D721Med (cell line): Measurements from ENCODE around the gene BAIAP2.

Source experiments
- DNase-seq: peaks from one replicate; pipeline ENCODE4 v3.0.0; 2011; ENCODE audit warnings: low spot score; ENCODE audit not compliant: insufficient read length
- FAIRE-seq: peaks from 2 replicates; lab custom pipeline; 2011; peaks lifted over from hg19 to GRCh38; lab: Jason Lieb, UNC
- TF ChIP-seq, protein P1 (sequence below): IDR thresholded peaks from 2 replicates; pipeline ENCODE4 v1.5.1; 2012; ENCODE audit warnings: mild to moderate bottlenecking, control low read depth; ENCODE audit not compliant: insufficient read depth; ENCODE audit errors: missing control alignments

BAIAP2 gene

GRCh38 chr17:81091774-81092517 lies 57.0 kb downstream of the BAIAP2 start:
- DNase-seq: no peak
- no peak for FAIRE-seq

DNA sequence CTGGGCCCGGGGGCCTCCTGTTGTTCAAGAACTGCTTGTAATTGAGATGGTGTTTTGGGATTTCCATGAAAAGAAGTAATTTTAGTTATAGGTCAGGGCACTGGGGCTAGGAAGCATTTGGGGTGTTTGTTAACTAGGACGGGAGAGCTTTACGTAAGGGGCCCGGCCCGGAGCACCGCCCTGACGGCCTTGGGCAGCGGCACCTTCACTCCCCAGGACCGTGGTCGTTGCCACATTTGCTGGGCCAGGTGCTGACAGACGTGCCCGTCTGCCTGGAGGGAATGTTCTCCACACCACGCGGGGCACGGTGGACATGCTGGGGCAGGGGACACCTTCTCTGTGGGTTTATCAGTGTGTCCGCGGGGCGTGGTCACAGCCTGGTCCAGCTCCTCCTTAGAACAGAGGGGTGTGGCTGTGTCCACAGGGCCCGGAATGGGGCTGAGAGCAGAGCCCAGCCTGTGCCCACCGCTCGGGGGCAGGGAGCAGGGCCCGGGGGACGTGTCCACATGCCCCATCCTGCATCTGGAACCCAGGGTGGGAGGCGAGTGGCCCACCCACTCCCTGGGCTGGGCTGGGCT lies 57.7 kb downstream of the BAIAP2 start:
- DNase-seq (no peak), FAIRE-seq (no peak)
- TF ChIP-seq, protein P1, sequence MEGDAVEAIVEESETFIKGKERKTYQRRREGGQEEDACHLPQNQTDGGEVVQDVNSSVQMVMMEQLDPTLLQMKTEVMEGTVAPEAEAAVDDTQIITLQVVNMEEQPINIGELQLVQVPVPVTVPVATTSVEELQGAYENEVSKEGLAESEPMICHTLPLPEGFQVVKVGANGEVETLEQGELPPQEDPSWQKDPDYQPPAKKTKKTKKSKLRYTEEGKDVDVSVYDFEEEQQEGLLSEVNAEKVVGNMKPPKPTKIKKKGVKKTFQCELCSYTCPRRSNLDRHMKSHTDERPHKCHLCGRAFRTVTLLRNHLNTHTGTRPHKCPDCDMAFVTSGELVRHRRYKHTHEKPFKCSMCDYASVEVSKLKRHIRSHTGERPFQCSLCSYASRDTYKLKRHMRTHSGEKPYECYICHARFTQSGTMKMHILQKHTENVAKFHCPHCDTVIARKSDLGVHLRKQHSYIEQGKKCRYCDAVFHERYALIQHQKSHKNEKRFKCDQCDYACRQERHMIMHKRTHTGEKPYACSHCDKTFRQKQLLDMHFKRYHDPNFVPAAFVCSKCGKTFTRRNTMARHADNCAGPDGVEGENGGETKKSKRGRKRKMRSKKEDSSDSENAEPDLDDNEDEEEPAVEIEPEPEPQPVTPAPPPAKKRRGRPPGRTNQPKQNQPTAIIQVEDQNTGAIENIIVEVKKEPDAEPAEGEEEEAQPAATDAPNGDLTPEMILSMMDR: no peak

More at GRCh38 chr17:81091774-81092517, 57.0 kb downstream of the BAIAP2 start:
- TF ChIP-seq, protein P1: no peak

GRCh38 chr17:81093619-81094508 lies 58.9 kb downstream of the BAIAP2 start:
- FAIRE-seq (no peak), DNase-seq (no peak)
- TF ChIP-seq, protein P1: no peak

DNA sequence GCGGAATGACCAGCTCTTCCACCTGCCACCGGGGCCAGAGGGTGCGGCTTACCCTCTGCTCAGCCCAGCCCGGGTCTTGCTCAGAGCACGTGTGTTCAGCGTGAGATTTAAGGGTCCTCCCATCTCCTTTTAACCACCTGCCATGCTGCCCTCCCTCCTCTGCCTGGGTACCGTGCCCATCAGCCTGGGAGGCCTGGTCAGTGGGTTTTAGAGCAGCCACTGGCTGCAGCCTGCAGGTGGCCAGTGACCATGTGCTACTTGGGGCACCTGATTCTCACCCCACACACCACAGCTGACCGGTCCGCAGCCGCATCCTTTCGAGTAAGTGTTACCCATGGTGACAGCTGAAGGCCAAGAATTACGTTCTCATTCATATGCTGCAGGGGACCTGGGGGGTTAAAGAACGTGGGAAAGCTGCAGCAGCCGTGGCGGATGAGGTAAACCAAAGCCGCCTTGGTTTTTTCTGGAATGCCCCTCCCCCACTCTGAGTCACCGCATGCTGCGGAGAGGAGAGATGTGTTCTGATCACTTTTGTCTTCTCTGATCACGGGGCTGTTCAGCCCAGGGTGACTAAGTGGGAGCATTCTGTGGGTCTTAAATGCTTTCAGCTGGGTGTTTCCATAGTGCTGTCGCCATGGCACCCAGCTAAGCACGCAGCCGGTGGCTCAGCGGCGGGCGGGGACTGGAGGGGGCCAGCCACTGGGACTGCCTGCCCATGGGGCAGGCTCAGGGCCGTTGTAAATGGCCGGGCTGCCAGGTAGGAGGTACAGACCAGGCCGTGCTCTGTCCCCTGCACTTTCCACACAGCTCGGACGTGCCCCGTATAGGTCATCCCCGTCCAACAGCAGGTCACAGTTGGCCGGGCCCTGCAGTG lies 59.8 kb downstream of the BAIAP2 start:
- TF ChIP-seq, protein P1: no peak
- DNase-seq: peak; percentile 96
- peak; percentile 16 for FAIRE-seq

DNA sequence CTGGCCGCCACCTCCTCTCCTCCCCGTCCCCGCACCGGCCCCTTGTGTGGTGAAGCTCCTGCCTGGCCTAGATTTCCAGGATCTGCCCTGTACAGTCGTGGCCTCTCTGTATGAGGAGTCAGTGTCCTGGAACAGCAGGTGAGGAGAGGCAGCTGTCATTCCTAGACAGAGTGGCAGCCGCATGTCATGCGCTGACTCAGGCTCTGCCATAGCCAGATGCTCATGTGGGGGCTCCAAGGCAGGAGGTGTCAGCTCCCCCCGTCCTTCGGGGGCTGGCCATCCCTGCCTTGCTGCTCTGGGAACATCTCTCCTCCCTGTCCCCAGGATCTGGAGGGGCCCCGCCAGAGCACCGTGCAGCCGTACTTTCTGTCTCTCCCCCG lies 60.4 kb downstream of the BAIAP2 start:
- DNase-seq (no peak), FAIRE-seq (no peak)

DNA sequence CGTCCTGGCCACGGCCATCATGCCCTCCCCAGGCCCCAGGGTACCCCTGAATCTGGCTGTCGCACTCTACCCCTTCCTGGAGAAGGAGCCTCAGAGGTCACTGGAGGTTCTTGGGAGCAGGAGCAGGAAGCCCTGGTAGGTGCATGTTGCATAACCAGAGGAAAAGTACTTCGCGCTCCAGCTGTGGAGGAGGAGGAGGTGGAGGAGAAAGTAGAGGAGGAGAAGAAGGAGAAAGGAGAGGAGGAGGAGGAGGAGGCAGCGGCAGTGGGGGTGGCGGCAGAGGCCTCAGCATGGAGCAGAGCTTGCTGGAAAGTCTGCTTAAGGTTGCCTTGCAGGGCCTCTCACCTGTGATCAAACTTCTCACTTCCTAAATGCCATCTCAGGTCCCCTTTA lies 61.8 kb downstream of the BAIAP2 start:
- no peak for FAIRE-seq

More for the DNA sequence above, 60.4 kb downstream of the BAIAP2 start:
- TF ChIP-seq, protein P1: no peak

More for the DNA sequence above, 61.8 kb downstream of the BAIAP2 start:
- TF ChIP-seq, protein P1: no peak
- no peak for DNase-seq
